HG03095 (cell line): ENCODE data around the gene CCDC6.
"Not testable (repeated sequence)": the region's sequence is repeated elsewhere in the genome, so short reads cannot be mapped to it uniquely, and the experiment has no call there.

Experiments used
- ATAC-seq: cut with Tn5 transposase; IDR thresholded peaks from one replicate; pipeline ENCODE4 v1.9.1; 2021; ENCODE audit warnings: moderate library complexity; ENCODE audit not compliant: unreplicated experiment

Gene CCDC6

GRCh38 chr10:59774451-59774850, 131.9 kb downstream of the CCDC6 start:
- ATAC-seq: no peak

GRCh38 chr10:59773088-59773487, 133.3 kb downstream of the CCDC6 start:
- no peak for ATAC-seq

- ATAC-seq: no peak
Measured at GRCh38 chr10:59771162-59771807, 135.1 kb downstream of the CCDC6 start.

- ATAC-seq: no peak
Measured at GRCh38 chr10:59770689-59771088, 135.7 kb downstream of the CCDC6 start.

GRCh38 chr10:59762505-59762904, 143.9 kb downstream of the CCDC6 start:
- no peak for ATAC-seq

GRCh38 chr10:59757966-59758365, 148.4 kb downstream of the CCDC6 start:
- ATAC-seq: no peak

GRCh38 chr10:59754951-59755350, 151.4 kb downstream of the CCDC6 start:
- ATAC-seq: no peak

GRCh38 chr10:59753267-59753666, 153.1 kb downstream of the CCDC6 start, which contains the start of gene MRLN:
MRLN (minus strand) TSS chr10:59753455.
- ATAC-seq: no peak

- ATAC-seq: no peak
Measured at GRCh38 chr10:59752278-59752940, 153.9 kb downstream of the CCDC6 start.

- ATAC-seq: no peak
Measured at GRCh38 chr10:59750155-59750945, 156.0 kb downstream of the CCDC6 start.

- no peak for ATAC-seq
Measured at GRCh38 chr10:59748834-59749233, 157.5 kb downstream of the CCDC6 start.

GRCh38 chr10:59745163-59745650, 161.1 kb downstream of the CCDC6 start:
- no peak for ATAC-seq

- not testable (repeated sequence) for ATAC-seq
Measured at GRCh38 chr10:59744762-59745161, 161.6 kb downstream of the CCDC6 start.

- ATAC-seq: not testable (repeated sequence)
Measured at GRCh38 chr10:59744156-59744555, 162.2 kb downstream of the CCDC6 start.

GRCh38 chr10:59741583-59741982, 164.8 kb downstream of the CCDC6 start:
- no peak for ATAC-seq

- no peak for ATAC-seq
Measured at GRCh38 chr10:59741048-59741447, 165.3 kb downstream of the CCDC6 start.
